AG04450 (cell line): Measurements from ENCODE around the gene FN3K. TPM values are rescaled to one million over a fixed set of nuclear protein-coding genes. Genes with fewer than 3 reads are reported as not detected.

Experiments used
- CTCF ChIA-PET: fragments of 300-600, 350-600 bp; formaldehyde crosslinking; extraction: SDS; loops from one replicate; lab custom pipeline; 2022; ENCODE audit warnings: antibody characterized with exemption, inconsistent platforms; lab: Charles Lee
- POLR2A ChIA-PET: fragments of 350-600 bp; formaldehyde crosslinking; extraction: SDS; loops from one replicate; lab custom pipeline; 2021; ENCODE audit warnings: antibody characterized with exemption, inconsistent platforms; lab: Yijun Ruan, JAX
- DNase-seq: peaks from one replicate; pipeline ENCODE4 v3.0.0-alpha.2; 2011; ENCODE audit warnings: low read depth, low spot score
- H3K27ac ChIP-seq: one replicate; pipeline ENCODE4 v1.5.1; 2012; ENCODE audit warnings: low read depth, low read length, control low read depth
- H3K27me3 ChIP-seq: one replicate; pipeline ENCODE4 v1.6.0; 2012; ENCODE audit warnings: low read length; ENCODE audit not compliant: control insufficient read depth, insufficient read depth
- H3K4me3 ChIP-seq: 2 replicates; pipeline ENCODE4 v1.5.1; 2011; ENCODE audit warnings: mild to moderate bottlenecking, low read depth, low read length, control low read depth
- H3K9me3 ChIP-seq: 2 replicates; pipeline ENCODE4 v1.5.1; 2012; ENCODE audit warnings: low read length; ENCODE audit not compliant: control insufficient read depth, insufficient read depth
- polyA plus RNA-seq: library from polyadenylated mRNA; depleted of rRNA; stranded (reverse); fragments of >200 nt; gene quantifications from 2 replicates; pipeline ENCODE4 v1.2.3, GENCODE V29; 2011
- TF ChIP-seq, protein P1 (sequence below): IDR thresholded peaks from 2 replicates; pipeline ENCODE4 v1.5.1; 2011; ENCODE audit warnings: low read depth, low read length, control low read depth, inconsistent platforms

FN3K gene
- polyA plus RNA-seq, 1 experiment = 1.6 TPM

DNA sequence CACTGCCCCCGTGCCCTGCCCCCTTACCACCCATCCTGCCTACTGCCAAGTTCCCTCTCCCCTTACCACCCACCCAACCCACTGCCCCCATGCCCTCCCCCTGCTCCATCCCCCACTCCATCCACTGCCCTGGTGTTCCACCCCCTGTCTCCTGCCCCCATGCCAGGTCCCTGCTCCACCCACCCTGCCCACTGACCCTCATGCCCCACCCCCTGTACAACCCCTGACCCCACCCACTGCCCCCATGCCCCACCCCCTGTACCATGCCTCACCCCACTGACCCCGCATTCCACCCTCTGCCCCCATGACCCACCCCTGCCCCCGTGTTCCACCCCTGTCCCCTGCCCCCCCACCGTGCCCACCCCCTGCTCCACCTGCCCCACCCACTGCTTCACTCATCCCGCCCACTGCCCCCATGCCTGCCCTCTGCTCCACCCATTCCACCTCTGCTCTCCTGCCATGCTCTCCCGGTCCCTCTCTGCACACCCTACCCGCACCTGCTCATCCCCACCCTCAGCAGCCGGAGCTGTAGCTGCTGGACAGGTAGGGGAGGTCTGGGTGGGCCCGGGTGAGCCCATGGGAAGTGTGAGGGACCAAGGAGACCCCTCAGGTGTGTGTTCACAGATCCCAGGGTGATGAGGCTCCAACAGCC, 26.3 kb upstream of the FN3K start:
- Histone ChIP-seq H3K4me3 (no peak overlapping the region), H3K9me3 (no peaks in the 10 kb centered on the region; the same call in 1 of the 2 replicates), H3K27me3 (peaks cover 4% of the 10 kb centered on the region), H3K27ac (no peak overlapping the region)
- CTCF ChIA-PET = no interaction called here
- TF ChIP-seq, protein P1, sequence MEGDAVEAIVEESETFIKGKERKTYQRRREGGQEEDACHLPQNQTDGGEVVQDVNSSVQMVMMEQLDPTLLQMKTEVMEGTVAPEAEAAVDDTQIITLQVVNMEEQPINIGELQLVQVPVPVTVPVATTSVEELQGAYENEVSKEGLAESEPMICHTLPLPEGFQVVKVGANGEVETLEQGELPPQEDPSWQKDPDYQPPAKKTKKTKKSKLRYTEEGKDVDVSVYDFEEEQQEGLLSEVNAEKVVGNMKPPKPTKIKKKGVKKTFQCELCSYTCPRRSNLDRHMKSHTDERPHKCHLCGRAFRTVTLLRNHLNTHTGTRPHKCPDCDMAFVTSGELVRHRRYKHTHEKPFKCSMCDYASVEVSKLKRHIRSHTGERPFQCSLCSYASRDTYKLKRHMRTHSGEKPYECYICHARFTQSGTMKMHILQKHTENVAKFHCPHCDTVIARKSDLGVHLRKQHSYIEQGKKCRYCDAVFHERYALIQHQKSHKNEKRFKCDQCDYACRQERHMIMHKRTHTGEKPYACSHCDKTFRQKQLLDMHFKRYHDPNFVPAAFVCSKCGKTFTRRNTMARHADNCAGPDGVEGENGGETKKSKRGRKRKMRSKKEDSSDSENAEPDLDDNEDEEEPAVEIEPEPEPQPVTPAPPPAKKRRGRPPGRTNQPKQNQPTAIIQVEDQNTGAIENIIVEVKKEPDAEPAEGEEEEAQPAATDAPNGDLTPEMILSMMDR = no peak
- POLR2A ChIA-PET = no interaction called here
- no peak for DNase-seq

DNA sequence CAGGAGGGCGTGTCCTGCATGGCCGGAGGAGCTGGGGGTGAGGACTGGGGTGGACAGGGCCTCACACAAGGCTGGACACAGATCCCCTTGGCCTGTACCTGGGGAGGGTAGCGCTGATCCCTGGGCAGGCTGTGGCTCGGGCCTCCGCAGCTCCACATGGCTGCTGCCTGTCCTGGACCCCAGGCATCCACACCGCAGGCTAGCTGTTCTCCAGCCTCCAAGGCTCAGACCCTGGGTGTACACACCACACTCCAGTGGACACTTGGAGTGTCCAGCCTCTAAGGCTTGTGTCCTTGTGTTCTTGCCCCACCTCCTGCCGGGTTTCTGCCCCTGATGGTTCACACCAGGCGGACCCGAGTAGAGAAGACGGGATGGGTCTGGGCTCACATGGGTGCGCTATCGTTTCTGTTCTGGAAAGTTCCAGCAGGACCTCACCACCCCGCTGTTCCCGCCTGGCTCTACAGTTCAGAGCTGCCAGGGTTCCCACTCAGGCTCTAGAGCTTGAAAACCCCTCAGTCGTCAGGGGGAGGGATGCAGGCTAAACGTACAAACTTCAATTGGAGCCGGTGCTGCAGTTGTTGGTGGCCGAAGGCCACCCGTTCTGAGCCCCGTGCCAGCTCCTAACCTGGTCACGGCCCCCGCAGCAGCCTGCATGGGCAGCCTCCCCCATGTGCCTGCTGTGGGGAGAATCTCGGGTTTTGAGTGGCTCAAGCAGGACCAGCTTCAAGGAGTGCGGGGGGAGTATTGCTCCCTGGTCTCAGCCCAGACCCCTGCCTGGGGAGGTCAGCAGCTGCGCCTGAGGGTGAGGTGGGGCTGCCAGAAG, 25.5 kb upstream of the FN3K start:
- no peak for DNase-seq
- H3K4me3 ChIP-seq = no peak overlapping the region
- CTCF ChIA-PET = interaction anchor here (1.2 kb wide), 1 partner anchor 41 kb away, joined by 3 read pairs; no protein-coding TSS in a partner anchor
- H3K27me3 ChIP-seq = peaks cover 4% of the 10 kb centered on the region
- H3K9me3 ChIP-seq = no peaks in the 10 kb centered on the region; the same call in 1 of the 2 replicates
- H3K27ac ChIP-seq = no peak overlapping the region
- POLR2A ChIA-PET = no interaction called here
- TF ChIP-seq, protein P1 = no peak

DNA sequence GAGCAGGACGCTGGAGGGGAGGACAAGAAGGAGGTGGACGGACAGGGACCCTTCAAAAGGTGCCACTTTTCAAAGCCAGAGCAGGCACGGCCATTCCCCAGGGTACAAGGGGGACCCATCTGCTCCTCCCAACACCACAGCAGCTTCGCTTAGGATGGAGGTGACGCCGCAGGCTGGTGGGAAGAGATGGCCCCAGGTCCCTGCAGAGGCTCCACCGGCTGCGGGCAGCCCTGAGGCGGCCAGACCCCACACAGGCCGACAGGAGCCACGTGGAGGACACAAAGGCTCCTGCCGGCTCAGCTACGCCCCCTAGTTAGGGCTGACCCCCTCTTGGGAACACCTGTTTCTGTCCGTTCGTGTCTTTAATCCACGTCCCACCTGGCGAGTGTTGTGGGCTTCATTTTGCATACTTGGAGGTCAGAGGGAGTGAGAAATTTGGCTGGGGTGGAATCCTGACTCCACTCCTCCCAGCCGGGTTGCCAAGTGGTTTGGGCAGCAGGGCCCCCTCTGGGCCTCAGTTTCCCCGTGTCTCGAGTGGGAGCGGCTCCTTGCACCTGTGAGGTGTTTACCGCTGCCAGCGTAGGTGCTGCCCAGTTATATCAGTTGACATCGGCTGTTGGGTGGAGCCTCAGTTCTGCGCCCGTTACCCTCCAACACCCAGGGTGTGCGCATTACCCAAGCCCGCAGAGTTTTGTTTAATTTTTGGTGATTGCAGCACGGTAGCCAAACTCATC, 24.7 kb upstream of the FN3K start:
- ChIA-PET POLR2A (no interaction called here), CTCF (interaction anchor here (1.2 kb wide), 1 partner anchor 42 kb away, joined by 3 read pairs; no protein-coding TSS in a partner anchor)
- TF ChIP-seq, protein P1 = no peak

DNA sequence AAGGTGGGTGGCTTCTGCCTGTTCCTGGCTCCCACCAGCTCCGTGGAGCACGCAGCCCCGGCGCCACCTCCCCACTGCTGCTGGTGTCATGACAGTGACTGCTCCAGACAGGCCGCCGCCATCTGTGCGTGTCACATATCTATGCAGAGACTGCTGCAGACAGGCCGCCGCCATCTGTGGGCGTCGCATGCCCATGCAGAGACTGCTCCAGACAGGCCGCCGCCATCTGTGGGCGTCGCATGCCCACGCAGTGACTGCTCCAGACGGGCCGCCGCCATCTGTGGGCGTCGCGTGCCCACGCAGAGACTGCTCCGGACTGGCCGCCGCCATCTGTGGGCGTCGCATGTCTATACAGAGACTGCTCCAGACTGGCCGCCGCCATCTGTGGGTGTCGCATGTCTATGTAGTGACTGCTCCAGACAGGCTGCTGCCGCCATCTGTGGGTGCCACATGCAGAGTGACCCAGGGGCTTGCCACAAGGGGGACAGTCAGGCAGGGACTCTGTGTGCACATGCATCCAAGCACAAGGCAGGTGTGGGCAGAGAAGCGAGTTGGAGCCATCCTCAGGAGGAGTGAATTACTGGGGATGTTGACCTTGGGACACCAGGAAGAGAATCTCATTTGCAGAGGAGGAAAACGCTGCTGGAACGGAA, 22.2 kb upstream of the FN3K start:
- H3K4me3 ChIP-seq = no peak overlapping the region
- POLR2A ChIA-PET = no interaction called here
- peaks cover 4% of the 10 kb centered on the region for H3K27me3 ChIP-seq
- CTCF ChIA-PET = no interaction called here
- no peak overlapping the region for H3K27ac ChIP-seq
- TF ChIP-seq, protein P1 = no peak
- H3K9me3 ChIP-seq = no peaks in the 10 kb centered on the region; the same call in 1 of the 2 replicates
- DNase-seq = no peak

More for the DNA sequence above, 24.7 kb upstream of the FN3K start:
- Histone ChIP-seq H3K4me3 (no peak overlapping the region), H3K27me3 (peaks cover 4% of the 10 kb centered on the region), H3K27ac (no peak overlapping the region), H3K9me3 (no peaks in the 10 kb centered on the region; the same call in 1 of the 2 replicates)
- DNase-seq = no peak
